HG02870 (cell line): ENCODE data around the gene FKRP.
"Not testable (repeated sequence)": the region's sequence is repeated elsewhere in the genome, so short reads cannot be mapped to it uniquely, and the experiment has no call there.

Experiments
- ATAC-seq: cut with Tn5 transposase; IDR thresholded peaks from one replicate; pipeline ENCODE4 v1.9.1; 2021; ENCODE audit warnings: mild to moderate bottlenecking, moderate library complexity; ENCODE audit not compliant: unreplicated experiment

Gene FKRP

GRCh38 chr19:46784262-46785053 is 38.6 kb downstream of the FKRP start:
- ATAC-seq: peak; percentile 28

GRCh38 chr19:46785054-46785979 is 39.5 kb downstream of the FKRP start:
- ATAC-seq: no peak

DNA sequence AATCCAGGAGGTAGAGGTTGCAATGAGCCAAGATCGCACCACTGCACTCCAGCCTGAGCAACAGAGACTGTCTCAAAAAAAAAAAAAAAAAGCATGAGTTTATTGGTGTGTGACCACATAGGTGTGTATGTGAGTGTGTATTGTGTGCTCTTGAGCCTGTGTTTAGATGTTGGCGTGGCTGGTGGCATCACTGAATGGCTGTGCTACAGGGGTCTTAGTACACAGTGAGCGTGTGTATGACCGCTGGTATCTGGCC is 40.1 kb downstream of the FKRP start:
- no peak for ATAC-seq

GRCh38 chr19:46786236-46787039 is 40.6 kb downstream of the FKRP start:
- no peak for ATAC-seq

GRCh38 chr19:46787040-46787330 is 41.1 kb downstream of the FKRP start:
- no peak for ATAC-seq

DNA sequence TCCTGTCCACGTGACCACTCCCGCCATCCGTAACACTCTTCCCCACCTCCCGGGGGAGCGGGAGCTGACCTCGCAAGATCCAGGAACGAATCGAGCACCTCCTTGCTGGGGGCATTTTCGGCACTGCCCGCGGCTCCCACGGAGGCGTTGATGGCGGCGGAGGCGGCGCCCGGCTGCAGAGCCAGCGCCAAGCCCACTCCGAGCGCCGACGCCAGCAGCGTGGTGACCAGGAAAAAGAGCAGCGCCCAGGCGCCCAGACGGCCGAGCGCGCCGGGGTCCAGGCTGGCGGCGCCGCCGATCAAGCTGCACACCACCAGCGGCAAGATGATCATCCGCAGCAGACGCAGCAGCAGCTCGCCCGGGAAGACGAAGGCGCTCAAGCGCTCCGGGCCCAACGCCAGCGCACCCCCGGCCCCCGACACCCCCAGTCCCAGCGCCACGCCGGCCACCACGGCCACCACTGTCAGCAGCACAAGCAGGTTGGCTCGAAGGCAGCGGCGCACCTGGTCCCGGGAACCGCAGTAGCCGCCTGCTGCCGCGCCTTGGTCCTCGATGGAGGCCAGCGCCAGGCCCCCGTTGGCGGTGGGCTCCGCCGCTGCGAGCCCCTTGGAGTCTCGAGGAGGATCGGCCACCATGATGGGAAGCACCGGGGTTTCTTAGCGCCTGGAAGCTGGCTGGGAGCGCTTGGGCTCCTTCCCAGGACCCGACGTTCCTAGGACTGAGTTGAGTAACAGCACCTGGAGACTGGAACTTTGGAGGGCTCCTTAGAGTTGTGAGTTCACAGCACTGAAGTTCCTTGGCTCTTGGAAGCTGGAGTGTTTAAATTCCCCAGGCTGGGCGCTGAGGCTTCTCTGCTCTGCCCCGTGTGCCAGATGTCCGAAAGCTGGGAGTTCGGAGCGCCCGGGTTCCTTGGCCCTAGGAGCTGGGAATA is 41.7 kb downstream of the FKRP start:
- ATAC-seq: no peak

- peak; percentile 57 for ATAC-seq
These were observed 42.6 kb downstream of the FKRP start, which contains the start of gene SLC1A5 for GRCh38 chr19:46788262-46788967. TSS of gene SLC1A5 (minus strand) at chr19:46788594. CDS start at chr19:46787965, 629 bp downstream.

DNA sequence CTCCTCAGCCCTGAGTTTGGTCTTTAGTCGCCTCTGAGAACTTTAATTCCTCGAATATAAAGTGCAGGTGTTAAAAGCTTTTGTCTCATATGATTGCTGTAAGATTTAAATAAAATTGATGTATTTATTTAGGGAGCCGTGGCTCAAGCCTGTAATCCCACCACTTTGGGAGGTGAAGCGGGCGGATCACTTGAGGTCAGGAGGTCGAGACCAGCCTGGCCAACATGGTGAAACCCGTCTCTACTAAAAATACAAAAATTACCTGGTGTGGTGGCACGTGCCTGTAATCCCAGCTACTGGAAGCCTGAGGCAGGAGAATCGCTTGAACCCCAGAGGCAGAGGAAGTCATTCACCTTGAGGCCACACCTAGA is 43.1 kb downstream of the FKRP start:
- ATAC-seq: no peak

- ATAC-seq: no peak
These were observed 43.5 kb downstream of the FKRP start for GRCh38 chr19:46789371-46789770.

GRCh38 chr19:46791944-46792343 is 46.1 kb downstream of the FKRP start:
- no peak for ATAC-seq

- no peak for ATAC-seq
These were observed 52.0 kb downstream of the FKRP start for GRCh38 chr19:46797881-46798280.

GRCh38 chr19:46798713-46799112 is 52.9 kb downstream of the FKRP start:
- ATAC-seq: no peak

DNA sequence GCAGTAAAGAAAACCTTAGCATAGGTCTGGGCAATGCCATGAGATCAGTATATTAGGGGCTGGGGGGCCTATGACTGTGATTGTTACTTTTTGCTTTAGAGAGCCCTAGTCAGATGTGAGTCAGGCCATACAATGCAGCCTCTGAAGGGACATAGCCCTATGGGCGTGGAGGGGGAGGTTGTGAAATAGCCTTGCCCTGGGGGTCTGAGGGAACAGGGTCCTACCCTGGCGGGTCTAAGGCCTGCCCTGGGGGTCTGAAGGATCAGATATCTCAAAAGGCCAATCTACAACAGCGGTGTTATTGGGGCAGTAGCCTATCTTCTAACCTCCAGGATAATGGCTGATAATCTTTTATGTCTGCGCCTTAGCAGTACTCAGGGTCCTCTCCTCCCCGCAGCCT is 56.3 kb downstream of the FKRP start:
- no peak for ATAC-seq

GRCh38 chr19:46803555-46803954 is 57.7 kb downstream of the FKRP start:
- ATAC-seq: no peak

DNA sequence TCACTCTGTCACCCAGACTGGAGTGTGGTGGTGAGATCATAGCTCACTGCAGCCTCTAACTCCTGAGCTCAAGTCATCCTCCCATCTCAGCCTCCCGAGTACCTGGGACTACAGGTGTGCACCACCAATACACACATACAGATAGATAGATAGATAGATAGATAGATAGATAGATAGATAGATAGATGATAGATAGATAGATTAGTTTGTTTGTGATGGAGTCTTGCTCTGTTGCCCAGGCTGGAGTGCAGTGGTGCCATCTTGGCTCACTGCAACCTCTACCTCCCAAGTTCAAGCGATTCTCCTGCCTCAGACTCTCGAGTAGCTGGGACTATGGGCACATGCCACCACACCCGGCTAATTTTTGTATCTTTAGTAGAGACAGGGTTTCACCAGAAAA is 58.6 kb downstream of the FKRP start:
- ATAC-seq: not testable (repeated sequence)

- no peak for ATAC-seq
These were observed 60.8 kb downstream of the FKRP start for GRCh38 chr19:46806656-46807055.
